ENCODE measurements around the gene LRRC43. TPM values are rescaled to one million over a fixed set of nuclear protein-coding genes. Genes with fewer than 3 reads are reported as not detected.
"Not testable (repeated sequence)": the region's sequence is repeated elsewhere in the genome, so short reads cannot be mapped to it uniquely, and the experiment has no call there.

Gene LRRC43
- total RNA-seq, 1 experiment from 2014 or later = not detected

DNA sequence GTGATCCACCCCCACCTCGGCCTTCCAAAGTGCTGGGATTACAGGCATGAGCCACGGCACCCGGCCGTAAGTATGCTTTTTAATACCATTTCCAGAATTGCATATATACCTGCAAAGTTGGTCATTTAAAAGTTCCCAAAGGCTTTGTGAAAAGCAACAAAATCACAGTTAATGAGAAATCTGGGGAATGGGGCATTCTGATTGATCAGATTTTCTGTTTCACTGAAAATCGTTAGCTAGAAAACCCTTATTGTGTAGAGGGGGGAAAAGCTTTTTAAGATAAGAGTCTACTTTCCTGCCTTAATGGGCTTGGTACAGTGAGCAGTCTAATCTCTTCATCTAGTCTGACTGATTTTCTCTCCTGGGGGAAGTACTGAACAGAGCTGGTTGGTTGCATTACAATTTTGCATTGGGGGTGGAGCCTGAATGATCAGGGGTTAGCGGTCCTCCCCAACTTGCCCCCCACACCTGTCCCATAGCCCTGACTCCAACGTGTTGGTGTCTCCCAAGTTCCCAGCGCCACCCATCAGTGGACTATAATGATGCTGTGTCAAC, 32.7 kb upstream of the LRRC43 start:
- no peak for DNase-seq (ENCODE audit: low spot score)
- in situ Hi-C loops (cut with HindIII; ENCODE audit: low sequenced_read_pairs) = no loop called here

- DNase-seq (ENCODE audit: low spot score) = no peak
- in situ Hi-C loops (cut with HindIII; ENCODE audit: low sequenced_read_pairs) = no loop called here
These were observed 30.2 kb upstream of the LRRC43 start for GRCh38 chr12:122152754-122153153.

GRCh38 chr12:122155705-122156104, 27.2 kb upstream of the LRRC43 start:
- in situ Hi-C loops (cut with HindIII; ENCODE audit: low sequenced_read_pairs) = no loop called here
- DNase-seq (ENCODE audit: low spot score) = no peak

DNA sequence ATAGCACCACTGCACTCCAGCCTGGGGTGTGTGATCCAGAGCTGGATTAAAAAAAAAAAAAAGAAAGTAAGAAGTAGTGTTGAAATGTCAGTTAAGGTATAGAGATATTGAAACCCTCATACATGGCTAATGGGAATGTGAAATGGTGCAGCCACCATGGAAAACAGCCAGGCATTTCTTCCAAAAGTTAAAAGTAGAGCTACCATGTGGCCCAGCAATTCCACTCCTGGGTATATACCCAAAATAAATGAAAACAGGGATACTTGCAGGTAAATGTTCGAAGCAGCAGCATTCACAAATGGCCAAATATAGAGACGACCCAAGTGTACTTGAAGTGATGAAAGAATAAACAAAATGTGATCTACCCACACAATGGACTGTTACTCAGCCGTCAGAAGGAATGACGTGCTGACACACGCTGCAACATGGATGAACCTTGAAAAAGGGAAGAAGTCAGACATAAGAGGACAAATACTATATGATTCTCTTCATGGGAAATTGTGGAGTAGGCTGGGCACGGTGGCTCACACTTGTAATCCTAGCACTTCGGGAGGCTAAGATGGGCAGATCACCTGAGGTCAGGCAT, 24.1 kb upstream of the LRRC43 start:
- DNase-seq (ENCODE audit: low spot score) = no peak
- in situ Hi-C loops (cut with HindIII; ENCODE audit: low sequenced_read_pairs) = no loop called here

GRCh38 chr12:122159882-122160281, 23.0 kb upstream of the LRRC43 start:
- no peak for DNase-seq (ENCODE audit: low spot score)

DNA sequence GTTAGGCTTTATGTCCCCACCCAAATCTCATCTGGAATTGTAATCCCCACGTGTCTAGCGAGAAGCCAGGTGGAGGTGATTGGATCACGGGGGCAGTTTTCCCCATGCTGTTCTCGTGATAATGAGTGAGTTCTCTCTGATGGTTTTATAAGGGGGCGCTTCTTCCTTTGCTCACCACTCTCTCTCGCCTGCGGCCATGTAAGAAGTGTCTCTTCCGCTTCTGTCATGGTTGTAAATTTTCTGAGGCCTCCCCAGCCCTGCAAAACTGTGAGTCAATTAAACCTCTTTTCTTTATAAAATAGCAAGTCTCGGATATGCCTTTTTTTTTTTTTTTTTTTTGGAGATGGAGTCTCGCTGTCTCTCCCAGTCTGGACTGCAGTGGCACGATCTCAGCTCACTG, 22.2 kb upstream of the LRRC43 start:
- in situ Hi-C loops (cut with HindIII; ENCODE audit: low sequenced_read_pairs) = no loop called here
- no peak for DNase-seq (ENCODE audit: low spot score)

More at GRCh38 chr12:122159882-122160281, 23.0 kb upstream of the LRRC43 start:
- in situ Hi-C loops (cut with HindIII; ENCODE audit: low sequenced_read_pairs) = no loop called here

DNA sequence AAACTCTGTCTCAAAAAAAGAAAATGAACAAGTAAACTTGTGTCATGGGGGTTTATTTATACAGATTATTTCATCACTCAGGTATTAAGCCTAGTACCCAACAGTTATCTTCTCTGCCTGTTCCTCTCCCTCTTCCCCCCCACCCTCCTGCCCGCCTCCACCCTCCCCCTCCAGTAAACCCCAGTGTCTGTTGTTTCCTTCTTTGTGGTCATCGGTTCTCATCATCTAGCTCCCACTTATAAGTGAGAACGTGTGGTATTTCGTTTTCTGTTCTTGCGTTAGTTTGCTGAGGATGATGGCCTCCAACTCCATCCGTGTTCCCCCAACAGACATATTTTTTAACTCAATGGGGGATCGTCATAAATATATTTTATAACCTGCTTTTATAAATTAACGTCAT, 21.2 kb upstream of the LRRC43 start:
- in situ Hi-C loops (cut with HindIII; ENCODE audit: low sequenced_read_pairs) = no loop called here
- DNase-seq (ENCODE audit: low spot score) = no peak

DNA sequence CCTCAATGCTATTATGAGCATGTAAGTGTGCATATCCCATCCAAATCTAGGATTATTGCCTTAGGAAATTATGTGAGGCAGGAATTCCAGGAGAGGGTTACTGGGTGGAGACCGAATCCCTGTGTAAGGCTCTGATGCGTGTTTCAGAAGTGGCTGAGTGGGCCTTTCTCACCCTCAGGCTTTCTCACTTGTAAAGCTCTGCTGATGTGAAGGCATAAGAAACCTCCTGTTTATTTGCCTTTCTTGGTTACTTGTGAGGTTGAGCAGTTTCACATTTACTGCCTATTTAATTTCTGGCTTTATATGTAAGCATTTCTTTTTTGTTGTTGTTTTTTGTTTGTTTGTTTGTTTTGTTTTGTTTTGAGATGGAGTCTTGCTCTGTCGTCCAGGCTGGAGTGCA, 19.9 kb upstream of the LRRC43 start:
- no peak for DNase-seq (ENCODE audit: low spot score)
- in situ Hi-C loops (cut with HindIII; ENCODE audit: low sequenced_read_pairs) = no loop called here

DNA sequence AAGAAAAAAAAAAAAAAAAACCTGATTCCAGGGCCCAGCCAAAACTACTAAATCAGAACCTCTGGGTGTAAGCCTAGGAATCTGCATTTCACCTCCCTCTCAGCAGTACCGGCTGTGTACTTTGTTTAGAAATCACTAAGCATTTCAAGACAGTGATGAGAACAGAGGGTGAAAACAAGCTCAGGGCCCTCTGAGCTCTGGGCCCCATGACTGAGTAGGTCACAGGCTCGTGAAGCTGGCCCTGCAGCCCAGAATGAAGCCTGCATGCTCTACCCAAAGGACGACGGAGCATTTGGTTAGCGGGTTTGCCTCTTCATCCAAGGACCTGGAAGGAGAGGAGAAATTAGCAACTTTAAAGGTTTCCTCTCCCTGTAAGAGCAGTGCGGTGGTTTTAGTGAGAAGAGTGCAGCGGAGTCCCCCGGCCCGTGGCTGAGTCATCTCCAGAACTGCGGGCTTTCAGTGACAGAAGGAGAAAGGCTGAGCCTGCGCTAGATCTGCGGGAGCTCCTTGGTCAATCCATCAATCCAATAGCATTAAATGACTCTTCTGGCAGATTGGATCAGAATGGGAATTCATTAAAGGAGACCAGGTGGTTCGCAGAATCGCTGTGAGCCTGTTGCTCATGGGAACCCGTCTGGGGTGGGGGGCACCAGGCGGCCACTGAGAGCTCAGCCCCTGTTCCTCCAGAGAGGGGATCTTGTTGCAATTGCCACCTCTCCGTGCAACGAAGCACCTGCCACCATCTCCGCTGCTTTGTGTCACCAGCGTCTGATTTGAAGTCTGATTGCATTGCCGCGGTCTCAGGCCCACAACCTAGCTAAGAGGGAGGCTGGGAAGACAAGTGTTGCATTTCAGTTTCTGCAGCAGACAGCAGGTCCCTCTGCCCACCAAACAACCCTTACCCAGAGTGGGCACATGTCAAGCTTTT, 16.2 kb upstream of the LRRC43 start:
- in situ Hi-C loops (cut with HindIII; ENCODE audit: low sequenced_read_pairs) = no loop called here
- no peak for DNase-seq (ENCODE audit: low spot score)

DNA sequence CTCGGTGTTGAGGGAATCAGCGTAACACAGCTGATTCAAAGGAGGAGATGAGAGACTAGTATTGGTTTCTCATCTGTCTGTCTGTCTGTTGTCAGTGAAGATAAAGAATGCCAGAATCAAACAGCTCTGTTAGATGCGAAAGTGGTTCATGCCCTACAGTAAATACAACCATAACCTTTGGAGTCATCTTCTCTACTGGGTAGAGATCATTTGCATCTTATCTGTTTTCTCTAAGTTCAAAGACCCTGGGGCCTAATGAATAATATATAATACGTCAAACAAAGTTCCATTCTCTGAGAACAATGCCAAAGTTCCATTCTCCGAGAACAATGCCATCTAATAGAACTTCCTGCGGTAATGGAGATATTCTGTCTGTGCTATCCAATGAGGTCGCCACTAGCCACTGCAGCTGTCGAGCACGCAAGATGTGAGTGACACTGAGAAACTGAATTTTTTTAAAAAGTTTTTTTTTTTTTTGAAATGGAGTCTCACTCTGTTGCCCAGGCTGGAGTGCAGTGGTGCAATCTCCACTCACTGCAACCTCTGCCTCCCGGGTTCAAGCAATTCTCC, 15.5 kb upstream of the LRRC43 start:
- DNase-seq (ENCODE audit: low spot score) = no peak
- in situ Hi-C loops (cut with HindIII; ENCODE audit: low sequenced_read_pairs) = no loop called here

- DNase-seq (ENCODE audit: low spot score) = no peak
- in situ Hi-C loops (cut with HindIII; ENCODE audit: low sequenced_read_pairs) = no loop called here
These were observed 14.4 kb upstream of the LRRC43 start for GRCh38 chr12:122168492-122168891.

- in situ Hi-C loops (cut with HindIII; ENCODE audit: low sequenced_read_pairs) = no loop called here
- no peak for DNase-seq (ENCODE audit: low spot score)
These were observed 11.5 kb upstream of the LRRC43 start for GRCh38 chr12:122171399-122171798.

DNA sequence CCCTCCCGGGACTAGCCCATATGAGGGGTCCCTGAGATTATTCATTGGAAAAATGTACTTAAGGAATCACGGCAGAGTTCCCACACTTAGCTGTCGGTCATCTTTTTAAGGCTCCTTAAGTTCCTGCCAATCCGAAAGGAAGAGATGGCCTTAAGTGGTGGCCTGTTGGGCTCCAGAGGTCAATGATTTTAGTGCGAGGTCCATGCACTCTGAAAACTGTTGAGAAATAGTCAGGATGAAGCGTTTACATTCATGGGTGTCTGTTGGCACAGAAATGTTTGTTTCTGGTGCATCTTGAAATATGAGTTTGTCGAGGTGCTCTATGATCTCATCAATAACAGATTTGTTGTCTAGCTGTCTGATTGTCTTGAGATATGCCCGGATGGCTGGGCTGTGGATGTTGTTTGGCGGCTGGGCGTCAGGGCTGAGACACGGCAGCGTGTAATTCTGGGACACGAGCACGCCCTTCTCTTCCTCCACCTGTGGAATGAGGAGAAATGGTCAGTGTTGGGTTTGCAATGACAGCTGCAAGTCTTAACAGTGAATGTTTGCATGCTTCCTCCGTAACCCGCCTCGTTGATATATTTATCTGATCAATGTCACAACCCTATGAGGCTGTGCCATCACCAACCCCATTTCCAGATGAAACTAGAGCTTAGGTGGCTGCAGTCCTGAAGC, 10.5 kb upstream of the LRRC43 start:
- in situ Hi-C loops (cut with HindIII; ENCODE audit: low sequenced_read_pairs) = no loop called here
- no peak for DNase-seq (ENCODE audit: low spot score)

DNA sequence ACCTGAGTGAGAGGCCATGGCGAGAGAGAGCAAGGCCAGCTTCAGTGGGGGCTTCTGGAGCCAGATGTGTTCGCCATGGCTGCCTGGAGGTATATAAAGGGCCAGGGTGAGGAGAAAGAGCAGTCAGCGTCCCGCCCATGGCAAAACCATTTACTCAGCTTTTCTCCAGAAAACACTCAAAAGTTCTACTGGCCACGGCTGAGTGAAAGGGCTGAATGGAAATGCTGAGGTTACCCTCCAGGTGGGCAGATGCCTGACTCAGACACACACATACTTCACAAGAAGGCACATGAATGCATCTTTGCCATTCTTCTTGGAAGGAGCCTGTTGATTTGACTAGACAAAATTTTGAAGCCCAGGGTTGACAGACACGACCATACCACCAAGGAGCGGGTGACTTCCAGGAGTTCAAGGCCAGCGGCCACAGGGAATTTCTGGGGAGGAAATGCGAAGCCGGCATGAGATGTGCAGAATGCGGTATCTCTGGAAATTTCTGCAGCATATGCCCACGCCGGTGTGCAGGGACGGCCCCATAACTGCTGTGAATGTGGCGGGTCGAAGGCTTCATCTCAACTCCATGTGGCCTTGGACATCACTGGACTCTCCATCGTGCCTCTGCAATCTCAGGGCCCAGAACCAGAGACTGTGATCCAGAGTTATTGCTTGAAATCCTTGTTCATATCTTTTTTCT, 8.6 kb upstream of the LRRC43 start, which contains the start of gene IL31:
IL31 (minus strand) TSS at position 67 of the 691 bp plus-strand sequence; CDS start at position 18, 49 bp downstream.
- in situ Hi-C loops (cut with HindIII; ENCODE audit: low sequenced_read_pairs) = no loop called here
- no peak for DNase-seq (ENCODE audit: low spot score)

- DNase-seq (ENCODE audit: low spot score); in situ Hi-C loops (cut with HindIII; ENCODE audit: low sequenced_read_pairs): not testable (repeated sequence)
These were observed 6.5 kb upstream of the LRRC43 start for GRCh38 chr12:122176473-122176872.

- in situ Hi-C loops (cut with HindIII; ENCODE audit: low sequenced_read_pairs) = loop anchor here (5.0 kb wide), 1 partner anchor 41 kb away; no protein-coding TSS in a partner anchor
- DNase-seq (ENCODE audit: low spot score) = no peak
These were observed 641 bp downstream of the LRRC43 start for GRCh38 chr12:122183588-122183940.

DNA sequence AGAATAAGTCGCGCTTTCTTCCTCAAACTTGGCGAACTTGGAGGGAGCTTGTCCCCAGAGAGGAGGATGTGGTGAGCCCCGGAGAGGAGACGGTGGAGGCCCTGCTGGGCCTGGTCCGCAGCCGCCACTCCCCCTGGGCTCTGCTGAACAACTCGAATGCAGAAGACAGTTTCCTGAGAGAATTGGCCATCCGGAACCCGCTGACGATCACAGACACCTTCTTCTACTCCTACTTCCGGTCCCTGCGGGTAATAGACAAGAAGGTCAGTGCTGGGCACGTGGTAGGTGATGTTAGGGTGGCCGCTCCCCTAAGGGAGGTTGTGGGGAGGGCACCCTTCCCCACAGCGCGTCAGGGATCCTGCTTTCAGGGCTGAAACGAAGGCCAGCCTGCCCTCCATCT, 1.6 kb downstream of the LRRC43 start:
- no peak for DNase-seq (ENCODE audit: low spot score)
- in situ Hi-C loops (cut with HindIII; ENCODE audit: low sequenced_read_pairs) = loop anchor here (5.0 kb wide), 1 partner anchor 42 kb away; no protein-coding TSS in a partner anchor

- in situ Hi-C loops (cut with HindIII; ENCODE audit: low sequenced_read_pairs) = no loop called here
- DNase-seq (ENCODE audit: low spot score) = no peak
These were observed 2.2 kb downstream of the LRRC43 start for GRCh38 chr12:122185079-122185478.

All from G401 (cell line).